ENCODE results near the gene TBCD.
A peak's percentile ranks its signal among the peaks of the same experiment; 100 is the strongest.

Gene TBCD

DNA sequence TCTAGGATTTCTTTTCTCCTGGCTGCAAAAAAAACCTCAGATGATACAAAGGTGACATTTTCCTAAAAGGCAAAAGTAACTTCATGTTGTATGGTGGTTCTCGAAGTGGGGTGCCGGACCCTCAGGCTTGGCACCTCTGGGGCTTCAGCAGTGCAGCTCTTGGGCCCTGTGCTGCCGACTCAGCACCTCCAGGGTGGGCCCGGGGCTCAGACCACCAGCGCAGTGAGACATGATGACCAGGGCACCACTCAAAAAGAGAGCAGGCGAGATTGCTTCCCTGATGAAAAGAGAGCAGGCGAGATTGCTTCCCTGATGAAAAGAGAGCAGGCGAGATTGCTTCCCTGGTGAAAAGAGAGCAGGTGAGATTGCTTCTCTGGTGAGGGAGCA lies 186.6 kb downstream of the TBCD start:
- TF ChIP-seq, protein P1, sequence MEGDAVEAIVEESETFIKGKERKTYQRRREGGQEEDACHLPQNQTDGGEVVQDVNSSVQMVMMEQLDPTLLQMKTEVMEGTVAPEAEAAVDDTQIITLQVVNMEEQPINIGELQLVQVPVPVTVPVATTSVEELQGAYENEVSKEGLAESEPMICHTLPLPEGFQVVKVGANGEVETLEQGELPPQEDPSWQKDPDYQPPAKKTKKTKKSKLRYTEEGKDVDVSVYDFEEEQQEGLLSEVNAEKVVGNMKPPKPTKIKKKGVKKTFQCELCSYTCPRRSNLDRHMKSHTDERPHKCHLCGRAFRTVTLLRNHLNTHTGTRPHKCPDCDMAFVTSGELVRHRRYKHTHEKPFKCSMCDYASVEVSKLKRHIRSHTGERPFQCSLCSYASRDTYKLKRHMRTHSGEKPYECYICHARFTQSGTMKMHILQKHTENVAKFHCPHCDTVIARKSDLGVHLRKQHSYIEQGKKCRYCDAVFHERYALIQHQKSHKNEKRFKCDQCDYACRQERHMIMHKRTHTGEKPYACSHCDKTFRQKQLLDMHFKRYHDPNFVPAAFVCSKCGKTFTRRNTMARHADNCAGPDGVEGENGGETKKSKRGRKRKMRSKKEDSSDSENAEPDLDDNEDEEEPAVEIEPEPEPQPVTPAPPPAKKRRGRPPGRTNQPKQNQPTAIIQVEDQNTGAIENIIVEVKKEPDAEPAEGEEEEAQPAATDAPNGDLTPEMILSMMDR (IDR thresholded peaks at IDR 0.05; ENCODE audit: control insufficient read depth, extremely low read depth, insufficient read depth), result no peak
- H3K4me3 ChIP-seq (ENCODE audit: low read depth, low read length), result no peak overlapping the region
- DNase-seq (ENCODE audit: low read depth), result no peak

GRCh38 chr17:82938873-82939620 lies 187.2 kb downstream of the TBCD start:
- DNase-seq (ENCODE audit: low read depth), result peak; percentile 56
- H3K4me3 ChIP-seq (ENCODE audit: low read depth, low read length), result no peak overlapping the region
- TF ChIP-seq, protein P1 (IDR thresholded peaks at IDR 0.05; ENCODE audit: control insufficient read depth, extremely low read depth, insufficient read depth), result no peak

GRCh38 chr17:82939621-82940135 lies 187.8 kb downstream of the TBCD start:
- no peak for DNase-seq (ENCODE audit: low read depth)
- TF ChIP-seq, protein P1 (IDR thresholded peaks at IDR 0.05; ENCODE audit: control insufficient read depth, extremely low read depth, insufficient read depth), result no peak
- no peak overlapping the region for H3K4me3 ChIP-seq (ENCODE audit: low read depth, low read length)

DNA sequence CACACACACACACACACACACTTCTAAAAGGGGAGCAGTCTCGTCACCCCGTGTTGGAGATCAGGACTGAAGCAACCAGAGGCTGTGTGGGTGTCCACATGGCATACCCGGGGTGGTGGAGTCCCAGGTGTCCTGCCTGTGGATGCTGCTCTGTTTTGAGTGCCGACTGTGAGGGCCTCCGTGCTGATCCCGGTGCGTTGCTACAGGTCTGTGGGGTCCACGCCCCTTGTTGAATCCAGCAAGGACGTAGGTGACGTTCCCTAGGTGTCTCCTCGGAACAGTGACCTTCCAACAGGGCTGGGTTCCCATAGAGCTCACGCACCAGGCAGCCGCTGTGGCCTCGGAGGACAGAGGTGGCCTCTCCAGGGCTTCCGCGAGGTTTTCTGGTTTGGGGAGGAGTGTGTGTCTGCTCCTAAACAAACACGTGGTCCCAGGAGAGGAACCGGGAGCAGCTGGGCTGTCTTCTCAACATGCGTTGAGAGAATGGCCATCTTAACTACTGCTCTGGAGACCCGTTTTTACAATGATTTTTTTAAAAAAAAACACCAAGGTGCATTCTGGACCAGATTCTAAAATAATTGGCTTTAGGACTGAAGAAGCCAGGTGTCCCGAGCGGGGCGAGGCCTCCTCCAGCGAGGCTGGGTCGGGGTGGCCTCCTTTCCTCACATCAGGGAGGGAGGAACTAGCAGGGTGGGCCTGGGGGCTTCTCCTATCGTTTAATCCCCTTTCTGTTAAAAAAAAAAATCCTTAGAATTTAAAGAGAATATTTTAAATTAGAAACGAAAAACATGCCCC lies 188.6 kb downstream of the TBCD start:
- DNase-seq (ENCODE audit: low read depth), result no peak
- H3K4me3 ChIP-seq (ENCODE audit: low read depth, low read length), result no peak overlapping the region
- TF ChIP-seq, protein P1 (IDR thresholded peaks at IDR 0.05; ENCODE audit: control insufficient read depth, extremely low read depth, insufficient read depth), result no peak

GRCh38 chr17:82941021-82942001 lies 189.4 kb downstream of the TBCD start:
- no peak for DNase-seq (ENCODE audit: low read depth)
- H3K4me3 ChIP-seq (ENCODE audit: low read depth, low read length), result no peak overlapping the region
- TF ChIP-seq, protein P1 (IDR thresholded peaks at IDR 0.05; ENCODE audit: control insufficient read depth, extremely low read depth, insufficient read depth), result no peak

Measured in LNCaP clone FGC (cell line).